Fibroblast of lung (primary cell): ENCODE results near the gene ADM. TPM values are rescaled to one million over a fixed set of nuclear protein-coding genes. Genes with fewer than 3 reads are reported as not detected.
"Not testable (repeated sequence)": the region's sequence is repeated elsewhere in the genome, so short reads cannot be mapped to it uniquely, and the experiment has no call there.

Experiments
- DNase-seq, 2 donors: peaks; one replicate each; pipeline versions ENCODE4 v3.0.0 to v3.0.0-alpha.2; 2010; ENCODE audit warnings: low read depth in 2 of 2
- H2AFZ ChIP-seq: 2 replicates; pipeline ENCODE4 v1.5.1; 2012; ENCODE audit warnings: low read length, control low read depth, inconsistent platforms
- H3K27ac ChIP-seq: 2 replicates; pipeline ENCODE4 v1.5.1; 2011; ENCODE audit warnings: low read length, control low read depth; ENCODE audit not compliant: insufficient read depth
- H3K27me3 ChIP-seq: 2 replicates; pipeline ENCODE4 v1.5.1; 2011; ENCODE audit warnings: mild to moderate bottlenecking, low read length; ENCODE audit not compliant: control insufficient read depth, insufficient read depth
- H3K36me3 ChIP-seq: 2 replicates; pipeline ENCODE4 v1.5.1; 2011; ENCODE audit warnings: low read length; ENCODE audit not compliant: control insufficient read depth, insufficient read depth
- H3K4me1 ChIP-seq: 2 replicates; pipeline ENCODE4 v1.5.1; 2011; ENCODE audit warnings: low read length; ENCODE audit not compliant: control insufficient read depth, insufficient read depth; ENCODE audit errors: extremely low read depth
- H3K4me2 ChIP-seq: 2 replicates; pipeline ENCODE4 v1.5.1; 2011; ENCODE audit warnings: low read length, control low read depth; ENCODE audit not compliant: insufficient read depth; ENCODE audit errors: extremely low read depth
- H3K4me3 ChIP-seq, 4 experiments: fragments of 200-600 bp in 1 of 4; sonication (generic) in 1 of 4; replicated peaks in 1 of 4; 2 replicates each; pipeline ENCODE4 v1.5.1; 2011 to 2016; ENCODE audit warnings: low read length in 4 of 4, low read depth in 3 of 4, mild to moderate bottlenecking in 3 of 4, control low read depth in 2 of 4, inconsistent platforms in 1 of 4, mixed read lengths in 1 of 4; ENCODE audit not compliant: insufficient read depth in 1 of 4; ENCODE audit errors: control extremely low read depth in 1 of 4
- H3K79me2 ChIP-seq: 2 replicates; pipeline ENCODE4 v1.5.1; 2012; ENCODE audit warnings: mild to moderate bottlenecking, low read length, inconsistent platforms; ENCODE audit not compliant: control insufficient read depth, insufficient read depth
- H3K9ac ChIP-seq: 2 replicates; pipeline ENCODE4 v1.5.1; 2011; ENCODE audit warnings: mild to moderate bottlenecking, low read length, control low read depth; ENCODE audit not compliant: insufficient read depth
- H3K9me3 ChIP-seq: 2 replicates; pipeline ENCODE4 v1.5.1; 2012; ENCODE audit warnings: low read depth, low read length; ENCODE audit not compliant: control insufficient read depth, insufficient read depth
- H4K20me1 ChIP-seq: 2 replicates; pipeline ENCODE4 v1.5.1; 2011; ENCODE audit warnings: low read length; ENCODE audit not compliant: control insufficient read depth, insufficient read depth; ENCODE audit errors: extremely low read depth
- EZH2 ChIP-seq: IDR thresholded peaks from 2 replicates; pipeline ENCODE4 v1.5.1; 2012; ENCODE audit warnings: low read length, control low read depth, mild to moderate bottlenecking; ENCODE audit errors: missing control alignments
- polyA plus RNA-seq, 2 donors: library from polyadenylated mRNA; depleted of rRNA in 1 of 2; stranded (reverse) in 1 of 2; unstranded in 1 of 2; fragments of >200 nt; gene quantifications; 2 replicates each; pipeline ENCODE4 v1.2.1, GENCODE V29; 2011 to 2012; ENCODE audit warnings: missing spikeins in 1 of 2
- total RNA-seq: library from RNA; depleted of rRNA; stranded (reverse); fragments of >200 nt; gene quantifications from 2 replicates; pipeline ENCODE4 v1.2.1, GENCODE V29; 2014
- TF ChIP-seq, protein P1 (sequence below), 2 donors: IDR thresholded peaks in 1 of 2; conservative IDR thresholded peaks in 1 of 2; 1 replicate in 1 of 2; 2 replicates in 1 of 2; pipeline ENCODE4 v1.5.1; 2011 to 2012; ENCODE audit warnings: low read length in 2 of 2, control low read depth in 1 of 2, inconsistent platforms in 1 of 2, low read depth in 1 of 2, mild to moderate bottlenecking in 1 of 2

ADM gene
- total and polyA plus RNA-seq, 2 donors (not counting 1 experiment from before 2014, with no cell fraction given), result 989 to 1,010 TPM

DNA sequence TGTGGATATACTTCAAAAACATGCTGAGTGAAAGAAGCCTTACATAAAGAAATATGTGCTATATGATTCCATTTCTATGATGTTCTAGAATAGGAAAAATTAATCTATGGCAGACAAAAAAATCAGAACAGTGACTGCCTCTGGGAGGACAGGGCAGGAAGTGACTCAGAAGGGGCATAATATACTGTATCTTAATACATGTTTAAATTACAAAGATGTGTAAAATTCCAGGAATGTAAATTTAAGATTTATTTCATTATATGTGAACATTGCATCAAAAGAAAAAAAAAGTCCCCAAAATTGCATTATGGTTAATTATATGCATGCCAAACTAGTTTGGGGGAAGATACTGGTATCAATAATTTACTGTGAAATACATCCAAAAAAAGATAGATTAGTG is 43.1 kb upstream of the ADM start:
- Histone ChIP-seq H4K20me1 (no peaks in the 10 kb centered on the region), H3K36me3 (no peaks in the 10 kb centered on the region), H2AFZ (no peak overlapping the region), H3K27ac (no peak overlapping the region), H3K9ac (no peak overlapping the region), H3K4me1 (peaks cover 10% of the 10 kb centered on the region), H3K27me3 (no peaks in the 10 kb centered on the region), H3K4me2 (no peak overlapping the region), H3K4me3 (no peak overlapping the region), H3K9me3 (no peaks in the 10 kb centered on the region), H3K79me2 (peaks cover 48% of the 10 kb centered on the region)
- DNase-seq, result peak; percentile 17
- no peak for TF ChIP-seq EZH2
- TF ChIP-seq, protein P1, sequence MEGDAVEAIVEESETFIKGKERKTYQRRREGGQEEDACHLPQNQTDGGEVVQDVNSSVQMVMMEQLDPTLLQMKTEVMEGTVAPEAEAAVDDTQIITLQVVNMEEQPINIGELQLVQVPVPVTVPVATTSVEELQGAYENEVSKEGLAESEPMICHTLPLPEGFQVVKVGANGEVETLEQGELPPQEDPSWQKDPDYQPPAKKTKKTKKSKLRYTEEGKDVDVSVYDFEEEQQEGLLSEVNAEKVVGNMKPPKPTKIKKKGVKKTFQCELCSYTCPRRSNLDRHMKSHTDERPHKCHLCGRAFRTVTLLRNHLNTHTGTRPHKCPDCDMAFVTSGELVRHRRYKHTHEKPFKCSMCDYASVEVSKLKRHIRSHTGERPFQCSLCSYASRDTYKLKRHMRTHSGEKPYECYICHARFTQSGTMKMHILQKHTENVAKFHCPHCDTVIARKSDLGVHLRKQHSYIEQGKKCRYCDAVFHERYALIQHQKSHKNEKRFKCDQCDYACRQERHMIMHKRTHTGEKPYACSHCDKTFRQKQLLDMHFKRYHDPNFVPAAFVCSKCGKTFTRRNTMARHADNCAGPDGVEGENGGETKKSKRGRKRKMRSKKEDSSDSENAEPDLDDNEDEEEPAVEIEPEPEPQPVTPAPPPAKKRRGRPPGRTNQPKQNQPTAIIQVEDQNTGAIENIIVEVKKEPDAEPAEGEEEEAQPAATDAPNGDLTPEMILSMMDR (conservative IDR thresholded peaks at IDR 0.05 in 1 of 2, IDR thresholded peaks at IDR 0.05 in 1 of 2; ENCODE audit: low read depth in 1 of 2, low read length in 2 of 2), result no peak

DNA sequence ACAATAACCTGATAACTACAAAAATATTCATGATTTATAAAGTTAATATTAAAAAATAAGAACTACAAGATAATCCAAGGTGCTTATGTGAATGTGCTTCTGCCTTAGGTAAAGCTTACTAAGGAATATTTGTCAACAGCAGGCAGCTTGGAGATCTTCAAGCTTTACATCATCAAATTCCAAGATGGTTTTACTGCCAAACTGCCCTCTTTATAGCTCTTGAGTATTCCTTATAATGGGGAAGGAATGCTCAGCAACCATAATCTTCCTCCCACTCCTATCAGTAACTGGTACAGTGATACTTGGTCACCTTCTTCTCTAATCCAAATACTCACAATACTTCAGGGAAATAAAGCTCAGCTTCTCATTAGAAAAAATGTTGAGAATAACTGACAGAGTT is 40.9 kb upstream of the ADM start:
- Histone ChIP-seq H3K9me3 (no peaks in the 10 kb centered on the region), H3K27ac (no peak overlapping the region), H3K9ac (no peak overlapping the region), H3K27me3 (no peaks in the 10 kb centered on the region), H3K4me1 (peaks cover 8% of the 10 kb centered on the region), H2AFZ (no peak overlapping the region), H4K20me1 (no peaks in the 10 kb centered on the region), H3K36me3 (no peaks in the 10 kb centered on the region), H3K4me2 (no peak overlapping the region), H3K79me2 (peaks cover 33% of the 10 kb centered on the region), H3K4me3 (no peak overlapping the region)
- TF ChIP-seq, protein P1 (conservative IDR thresholded peaks at IDR 0.05 in 1 of 2, IDR thresholded peaks at IDR 0.05 in 1 of 2; ENCODE audit: low read depth in 1 of 2, low read length in 2 of 2), result no peak
- no peak for TF ChIP-seq EZH2
- DNase-seq, result peak; percentile 17 to 89

DNA sequence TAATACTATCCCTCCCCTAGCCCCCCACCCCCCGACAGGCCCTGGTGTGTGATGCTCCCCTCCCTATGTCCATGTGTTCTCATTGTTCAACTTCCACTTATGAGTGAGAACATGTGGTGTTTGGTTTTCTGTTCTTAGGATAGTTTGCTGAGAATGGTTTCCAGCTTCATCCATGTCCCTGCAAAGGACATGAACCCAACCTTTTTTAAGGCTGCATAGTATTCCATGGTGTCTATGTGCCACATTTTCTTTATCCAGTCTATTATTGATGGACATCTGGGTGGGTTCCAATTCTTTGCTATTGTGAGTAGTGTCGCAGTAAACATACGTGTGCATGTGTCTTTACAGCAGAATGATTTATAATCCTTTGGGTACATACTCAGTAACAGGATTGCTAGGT is 40.2 kb upstream of the ADM start:
- not testable (repeated sequence) for H2AFZ ChIP-seq, DNase-seq, H3K9ac ChIP-seq, H3K27me3 ChIP-seq, H3K27ac ChIP-seq, H3K4me1 ChIP-seq, H3K4me2 ChIP-seq, H4K20me1 ChIP-seq, H3K36me3 ChIP-seq, H3K4me3 ChIP-seq, H3K9me3 ChIP-seq
- peaks cover 31% of the 10 kb centered on the region for H3K79me2 ChIP-seq
